HEK293 (cell line): ENCODE data around the gene PRMT1.

ENCODE experiments used
- AEBP2 ChIP-seq: fragments of 450-650 bp; formaldehyde crosslinking; IDR thresholded peaks from 2 replicates; pipeline ENCODE4 v1.5.1; 2016; ENCODE audit warnings: missing biosample characterization, missing genetic modification characterization, borderline replicate concordance
- BCL11B ChIP-seq: fragments of 450-650 bp; formaldehyde crosslinking; IDR thresholded peaks from 2 replicates; pipeline ENCODE4 v1.5.1; 2016; ENCODE audit warnings: low read depth, missing biosample characterization, missing genetic modification characterization
- BCL6B ChIP-seq: fragments of 450-650 bp; formaldehyde crosslinking; IDR thresholded peaks from 2 replicates; pipeline ENCODE4 v1.5.1; 2017; ENCODE audit warnings: missing biosample characterization, missing genetic modification characterization
- PBX3 ChIP-seq: sonication (generic); formaldehyde crosslinking; IDR thresholded peaks from 2 replicates; pipeline ENCODE4 v1.8.1; 2022; ENCODE audit warnings: mild to moderate bottlenecking, moderate library complexity, missing genetic modification reagents
- SCRT1 ChIP-seq: fragments of 450-650 bp; formaldehyde crosslinking; IDR thresholded peaks from 2 replicates; pipeline ENCODE4 v1.5.1; 2016; ENCODE audit warnings: missing biosample characterization, missing genetic modification characterization, borderline replicate concordance
- SP3 ChIP-seq: fragments of 450-650 bp; formaldehyde crosslinking; IDR thresholded peaks from 2 replicates; pipeline ENCODE4 v1.5.1; 2016; ENCODE audit warnings: missing biosample characterization, missing genetic modification characterization
- YY1 ChIP-seq: fragments of 450-650 bp; formaldehyde crosslinking; IDR thresholded peaks from 2 replicates; pipeline ENCODE4 v1.5.1; 2018; ENCODE audit warnings: missing biosample characterization, missing genetic modification characterization
- ZBTB21 ChIP-seq: fragments of 450-650 bp; formaldehyde crosslinking; IDR thresholded peaks from 2 replicates; pipeline ENCODE4 v1.5.1; 2017; ENCODE audit warnings: missing biosample characterization, missing genetic modification characterization
- ZFP37 ChIP-seq: fragments of 450-650 bp; formaldehyde crosslinking; IDR thresholded peaks from 2 replicates; pipeline ENCODE4 v1.5.1; 2016; ENCODE audit warnings: missing biosample characterization, missing genetic modification characterization
- ZNF132 ChIP-seq: fragments of 450-650 bp; formaldehyde crosslinking; IDR thresholded peaks from 2 replicates; pipeline ENCODE4 v1.5.1; 2017; ENCODE audit warnings: missing biosample characterization, missing genetic modification characterization, borderline replicate concordance
- ZNF138 ChIP-seq: fragments of 450-650 bp; formaldehyde crosslinking; IDR thresholded peaks from 2 replicates; pipeline ENCODE4 v1.5.1; 2016; ENCODE audit warnings: missing biosample characterization, missing genetic modification characterization, borderline replicate concordance
- ZNF155 ChIP-seq: fragments of 450-650 bp; formaldehyde crosslinking; IDR thresholded peaks from 2 replicates; pipeline ENCODE4 v1.5.1; 2016; ENCODE audit warnings: missing biosample characterization, missing genetic modification characterization
- ZNF157 ChIP-seq: fragments of 450-650 bp; formaldehyde crosslinking; IDR thresholded peaks from 2 replicates; pipeline ENCODE4 v1.5.1; 2016; ENCODE audit warnings: missing biosample characterization, missing genetic modification characterization
- ZNF341 ChIP-seq: fragments of 450-650 bp; formaldehyde crosslinking; IDR thresholded peaks from 2 replicates; pipeline ENCODE4; 2016; ENCODE audit warnings: low read depth, missing biosample characterization, missing genetic modification characterization
- ZNF354C ChIP-seq: fragments of 450-650 bp; formaldehyde crosslinking; IDR thresholded peaks from 2 replicates; pipeline ENCODE4 v1.5.1; 2016; ENCODE audit warnings: missing biosample characterization, missing genetic modification characterization, low read depth, borderline replicate concordance
- ZNF37A ChIP-seq: fragments of 450-650 bp; IDR thresholded peaks from 2 replicates; pipeline ENCODE4 v1.5.1; 2018; ENCODE audit warnings: missing biosample characterization, missing genetic modification characterization
- ZNF473 ChIP-seq: fragments of 450-650 bp; formaldehyde crosslinking; IDR thresholded peaks from 2 replicates; pipeline ENCODE4 v1.5.1; 2017; ENCODE audit warnings: missing biosample characterization, missing genetic modification characterization
- ZNF514 ChIP-seq: fragments of 450-650 bp; formaldehyde crosslinking; IDR thresholded peaks from 2 replicates; pipeline ENCODE4 v1.5.1; 2016; ENCODE audit warnings: missing biosample characterization, missing genetic modification characterization
- ZNF529 ChIP-seq: fragments of 450-650 bp; formaldehyde crosslinking; IDR thresholded peaks from 2 replicates; pipeline ENCODE4 v1.5.1; 2017; ENCODE audit warnings: missing genetic modification characterization, missing biosample characterization; ENCODE audit not compliant: insufficient replicate concordance
- ZNF548 ChIP-seq: fragments of 450-650 bp; formaldehyde crosslinking; IDR thresholded peaks from 2 replicates; pipeline ENCODE4 v1.5.1; 2016; ENCODE audit warnings: missing biosample characterization, missing genetic modification characterization
- ZNF555 ChIP-seq: fragments of 450-650 bp; formaldehyde crosslinking; conservative IDR thresholded peaks from 2 replicates; pipeline ENCODE4 v1.5.1; 2017; ENCODE audit warnings: missing biosample characterization, mild to moderate bottlenecking, missing genetic modification characterization, inconsistent platforms
- ZNF621 ChIP-seq: fragments of 450-650 bp; formaldehyde crosslinking; IDR thresholded peaks from 2 replicates; pipeline ENCODE4 v1.5.1; 2017; ENCODE audit warnings: missing biosample characterization, missing genetic modification characterization
- ZNF747 ChIP-seq: fragments of 450-650 bp; formaldehyde crosslinking; IDR thresholded peaks from 2 replicates; pipeline ENCODE4 v1.5.1; 2016; ENCODE audit warnings: missing biosample characterization, missing genetic modification characterization
- ZSCAN5A ChIP-seq: fragments of 450-650 bp; formaldehyde crosslinking; IDR thresholded peaks from 2 replicates; pipeline ENCODE4 v1.5.1; 2016; ENCODE audit warnings: missing biosample characterization, missing genetic modification characterization
- TF ChIP-seq, protein P1 (sequence below): fragments of 450-650 bp; formaldehyde crosslinking; conservative IDR thresholded peaks from 2 replicates; pipeline ENCODE4 v1.5.1; 2016; ENCODE audit warnings: low read depth, missing biosample characterization, missing genetic modification characterization
- TF ChIP-seq, protein P2 (sequence below): fragments of 450-650 bp; formaldehyde crosslinking; IDR thresholded peaks from 2 replicates; pipeline ENCODE4 v1.5.1; 2016; ENCODE audit warnings: missing biosample characterization, missing genetic modification characterization, low read depth

The PRMT1 gene

DNA sequence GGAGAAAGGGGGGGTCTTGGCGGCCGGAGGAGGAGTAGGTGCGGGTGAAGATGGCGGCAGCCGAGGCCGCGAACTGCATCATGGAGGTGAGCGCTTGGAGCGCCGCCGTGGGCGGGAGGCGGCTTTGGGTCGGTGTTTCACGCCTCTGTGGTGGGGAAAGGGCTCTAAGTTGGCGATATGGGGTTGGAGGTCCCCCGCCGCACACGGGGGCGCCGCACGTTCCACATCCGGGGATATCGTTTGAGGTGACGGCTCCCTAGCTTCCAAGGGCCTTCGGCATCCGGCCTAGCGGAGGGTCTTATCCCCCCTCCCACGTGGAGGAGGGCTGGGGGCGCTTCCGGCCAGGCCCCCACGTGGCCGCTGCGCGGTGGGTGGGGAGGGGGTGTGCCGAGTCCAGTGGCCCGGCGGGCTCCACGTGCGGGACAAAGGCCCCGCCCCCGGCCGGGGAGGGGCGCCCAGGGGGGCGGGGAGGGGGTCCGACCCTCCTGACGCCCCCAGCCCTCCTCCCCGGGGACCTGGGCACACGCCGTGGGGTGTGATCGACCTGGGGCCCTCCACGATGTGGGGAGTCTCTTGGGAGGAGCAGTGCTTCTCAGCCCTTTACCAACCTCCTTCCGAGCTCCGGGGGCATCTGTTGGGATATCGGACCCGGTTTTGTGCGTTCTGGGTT, at the start of gene PRMT1 (continued):
- TF ChIP-seq ZSCAN5A (tag by site-specific recombination) (no peak), ZBTB21 (no peak; the same call in 1 of the 2 replicates), ZNF473 (no peak), SP3 (peak; percentile 87), ZNF155 (tag by site-specific recombination) (no peak), BCL6B (no peak), ZNF621 (tag by site-specific recombination) (no peak), SCRT1 (tag by site-specific recombination) (no peak), ZNF157 (tag by site-specific recombination) (no peak; the same call in 1 of the 2 replicates), YY1 (tag by site-specific recombination) (peak; percentile 93; the same call in 1 of the 2 replicates), ZNF37A (tag by site-specific recombination) (no peak), ZNF555 (tag by site-specific recombination) (no peak), ZNF548 (no peak), ZNF529 (tag by site-specific recombination) (no peak), ZNF132 (tag by site-specific recombination) (no peak), BCL11B (tag by site-specific recombination) (peak; percentile 99), ZFP37 (tag by site-specific recombination) (peak; percentile 29; the same call in 1 of the 2 replicates), ZNF514 (no peak), ZNF341 (tag by site-specific recombination) (0 out of 2 replicates have a peak, but pooled peaks have one; percentile 11), ZNF138 (no peak), ZNF747 (tag by site-specific recombination) (no peak), ZNF354C (tag by site-specific recombination) (no peak), AEBP2 (tag by site-specific recombination) (no peak), PBX3 (no peak)
- TF ChIP-seq, protein P1, sequence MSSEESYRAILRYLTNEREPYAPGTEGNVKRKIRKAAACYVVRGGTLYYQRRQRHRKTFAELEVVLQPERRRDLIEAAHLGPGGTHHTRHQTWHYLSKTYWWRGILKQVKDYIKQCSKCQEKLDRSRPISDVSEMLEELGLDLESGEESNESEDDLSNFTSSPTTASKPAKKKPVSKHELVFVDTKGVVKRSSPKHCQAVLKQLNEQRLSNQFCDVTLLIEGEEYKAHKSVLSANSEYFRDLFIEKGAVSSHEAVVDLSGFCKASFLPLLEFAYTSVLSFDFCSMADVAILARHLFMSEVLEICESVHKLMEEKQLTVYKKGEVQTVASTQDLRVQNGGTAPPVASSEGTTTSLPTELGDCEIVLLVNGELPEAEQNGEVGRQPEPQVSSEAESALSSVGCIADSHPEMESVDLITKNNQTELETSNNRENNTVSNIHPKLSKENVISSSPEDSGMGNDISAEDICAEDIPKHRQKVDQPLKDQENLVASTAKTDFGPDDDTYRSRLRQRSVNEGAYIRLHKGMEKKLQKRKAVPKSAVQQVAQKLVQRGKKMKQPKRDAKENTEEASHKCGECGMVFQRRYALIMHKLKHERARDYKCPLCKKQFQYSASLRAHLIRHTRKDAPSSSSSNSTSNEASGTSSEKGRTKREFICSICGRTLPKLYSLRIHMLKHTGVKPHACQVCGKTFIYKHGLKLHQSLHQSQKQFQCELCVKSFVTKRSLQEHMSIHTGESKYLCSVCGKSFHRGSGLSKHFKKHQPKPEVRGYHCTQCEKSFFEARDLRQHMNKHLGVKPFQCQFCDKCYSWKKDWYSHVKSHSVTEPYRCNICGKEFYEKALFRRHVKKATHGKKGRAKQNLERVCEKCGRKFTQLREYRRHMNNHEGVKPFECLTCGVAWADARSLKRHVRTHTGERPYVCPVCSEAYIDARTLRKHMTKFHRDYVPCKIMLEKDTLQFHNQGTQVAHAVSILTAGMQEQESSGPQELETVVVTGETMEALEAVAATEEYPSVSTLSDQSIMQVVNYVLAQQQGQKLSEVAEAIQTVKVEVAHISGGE (tag by site-specific recombination): peak; percentile 62; the same call in 1 of the 2 replicates
- TF ChIP-seq, protein P2, sequence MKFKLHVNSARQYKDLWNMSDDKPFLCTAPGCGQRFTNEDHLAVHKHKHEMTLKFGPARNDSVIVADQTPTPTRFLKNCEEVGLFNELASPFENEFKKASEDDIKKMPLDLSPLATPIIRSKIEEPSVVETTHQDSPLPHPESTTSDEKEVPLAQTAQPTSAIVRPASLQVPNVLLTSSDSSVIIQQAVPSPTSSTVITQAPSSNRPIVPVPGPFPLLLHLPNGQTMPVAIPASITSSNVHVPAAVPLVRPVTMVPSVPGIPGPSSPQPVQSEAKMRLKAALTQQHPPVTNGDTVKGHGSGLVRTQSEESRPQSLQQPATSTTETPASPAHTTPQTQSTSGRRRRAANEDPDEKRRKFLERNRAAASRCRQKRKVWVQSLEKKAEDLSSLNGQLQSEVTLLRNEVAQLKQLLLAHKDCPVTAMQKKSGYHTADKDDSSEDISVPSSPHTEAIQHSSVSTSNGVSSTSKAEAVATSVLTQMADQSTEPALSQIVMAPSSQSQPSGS: no peak
